GM10847 (cell line): ENCODE data around the gene U2SURP.

Experiments
- POLR2A ChIP-seq: IDR thresholded peaks from 2 replicates; pipeline ENCODE4 v1.6.1; 2011; ENCODE audit not compliant: insufficient read length; ENCODE audit errors: extremely low read depth

U2SURP gene

DNA sequence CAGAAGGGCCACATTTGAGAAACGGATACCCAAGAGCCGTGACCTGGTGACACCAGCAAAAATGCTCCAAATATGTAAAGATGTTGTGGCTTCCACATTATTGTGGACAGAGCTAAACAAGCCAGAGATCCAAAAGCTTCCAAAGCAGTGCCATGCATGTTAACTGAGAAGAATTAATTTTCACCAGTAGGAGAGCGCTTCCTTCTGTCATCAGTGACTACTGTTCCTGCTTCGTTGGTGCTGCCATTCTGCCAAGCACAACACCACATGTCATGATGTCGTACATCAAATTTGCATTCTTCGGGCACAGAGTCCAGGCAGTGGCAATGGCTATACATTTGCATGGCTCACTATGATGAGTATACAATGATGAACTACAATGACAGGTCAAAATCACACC is 99.1 kb downstream of the U2SURP start:
- TF ChIP-seq POLR2A: no peak

DNA sequence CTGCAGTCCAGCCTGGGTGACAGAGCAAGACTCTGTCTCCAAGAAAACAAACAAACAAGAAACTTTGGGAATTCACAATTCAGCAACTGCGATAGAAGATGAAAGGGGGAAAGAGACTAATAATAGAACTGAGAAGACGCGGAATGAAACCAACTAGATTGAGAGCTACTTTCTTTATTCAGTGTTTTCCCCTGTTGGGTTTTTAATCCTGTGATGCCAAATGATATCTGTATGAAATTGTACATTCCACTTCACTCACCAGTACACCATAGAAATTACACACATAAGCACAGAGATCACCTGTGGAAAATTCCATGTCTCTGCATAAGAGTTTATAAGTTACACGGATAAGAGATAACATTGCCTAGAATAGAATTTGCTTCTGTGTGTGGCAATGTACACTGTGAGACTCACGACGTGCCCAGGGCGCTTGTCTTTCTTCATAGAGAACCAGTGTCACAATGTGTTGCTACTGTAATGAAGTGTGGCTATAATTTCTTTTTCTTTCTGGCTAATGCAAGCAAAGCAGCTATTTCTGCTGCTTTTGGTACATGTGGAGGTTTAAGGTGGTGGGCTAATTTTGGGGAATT is 100.5 kb downstream of the U2SURP start:
- TF ChIP-seq POLR2A: no peak

DNA sequence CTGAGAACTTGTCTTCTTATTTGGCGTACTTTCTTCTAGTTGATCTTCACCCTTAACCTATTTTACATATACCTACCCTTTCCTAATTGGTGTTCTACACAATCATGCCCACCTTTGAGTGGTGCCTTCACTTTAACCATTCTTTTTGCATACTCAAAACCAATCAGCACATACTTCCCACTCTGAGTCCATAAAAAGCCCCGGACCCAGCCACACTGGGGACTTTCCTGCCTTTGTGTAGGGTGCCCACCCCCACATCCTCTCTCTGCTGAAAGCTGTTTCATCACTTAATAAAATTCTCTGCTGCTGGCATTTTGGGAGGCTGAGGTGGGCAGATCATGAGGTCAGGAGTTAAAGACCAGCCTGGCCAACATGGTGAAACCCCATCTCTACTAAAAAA is 102.3 kb downstream of the U2SURP start:
- TF ChIP-seq POLR2A: no peak

DNA sequence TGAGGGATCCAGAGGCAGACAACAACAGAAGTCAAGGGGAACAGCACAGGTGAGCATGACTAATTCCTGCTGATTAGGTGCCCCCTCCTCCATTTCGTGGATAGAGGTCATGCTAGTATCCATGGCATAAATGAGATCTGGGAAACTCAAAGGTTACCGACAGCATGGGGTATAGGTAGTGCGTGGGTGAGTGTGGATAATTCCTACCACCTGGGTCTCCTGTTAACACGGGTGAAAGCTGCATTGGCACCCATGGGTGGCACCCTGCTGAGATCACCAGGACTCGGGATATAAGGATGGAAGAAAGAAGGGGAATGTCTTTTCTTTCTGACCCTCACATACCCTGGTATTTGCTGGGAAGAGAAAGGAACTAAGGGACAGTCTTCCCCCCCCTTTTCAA is 103.8 kb downstream of the U2SURP start:
- TF ChIP-seq POLR2A: no peak

GRCh38 chr3:143109861-143110260 is 108.5 kb downstream of the U2SURP start:
- TF ChIP-seq POLR2A: no peak
